Suprapubic skin (tissue), 4 donors: ENCODE results near the gene L3HYPDH.

Experiments
- CTCF ChIP-seq, 2 donors: fragments of 200-600 bp in 1 of 2; fragments of 450-650 bp in 1 of 2; sonication (generic) in 1 of 2; IDR thresholded peaks; one replicate each; pipeline ENCODE4 v1.5.1; 2016 to 2019; ENCODE audit warnings: antibody characterized with exemption in 2 of 2, mild to moderate bottlenecking in 1 of 2, moderate library complexity in 1 of 2
- EP300 ChIP-seq: sonication (generic); formaldehyde crosslinking; IDR thresholded peaks from one replicate; pipeline ENCODE4 v1.6.1; 2017; ENCODE audit warnings: antibody characterized with exemption
- POLR2A ChIP-seq, 2 donors: fragments of 450-650 bp; IDR thresholded peaks; one replicate each; pipeline ENCODE4 v1.6.1; 2017; ENCODE audit warnings: antibody characterized with exemption in 2 of 2, mild to moderate bottlenecking in 2 of 2, moderate library complexity in 2 of 2
- POLR2AphosphoS5 ChIP-seq, 3 donors: sonication (generic); formaldehyde crosslinking; IDR thresholded peaks; one replicate each; pipeline ENCODE4 v1.6.1; 2017; ENCODE audit warnings: antibody characterized with exemption in 3 of 3

- TF ChIP-seq CTCF (IDR thresholded peaks at IDR 0.05) = no peak
- TF ChIP-seq POLR2A (IDR thresholded peaks at IDR 0.05) = no peak
- TF ChIP-seq POLR2AphosphoS5 (IDR thresholded peaks at IDR 0.05) = no peak
- no peak for TF ChIP-seq EP300
Observed at GRCh38 chr14:59484639-59485175, 499 bp upstream of the L3HYPDH start.
